Caco-2 (cell line): Measurements from ENCODE around the gene IL1RAPL1. TPM values are rescaled to one million over a fixed set of nuclear protein-coding genes. Genes with fewer than 3 reads are reported as not detected.

Source experiments
- BruUV-seq: library from RNA; stranded (reverse); fragments of 400-500 nt; replicated peaks from 2 replicates; lab custom pipeline; 2021; lab: Mats Ljungman, UMichigan
- CTCF ChIA-PET: fragments of 300-600 bp; sonication (Branson Sonifier 250); formaldehyde crosslinking; loops from one replicate; lab custom pipeline; 2022; ENCODE audit warnings: antibody characterized with exemption; lab: Charles Lee
- POLR2A ChIA-PET: fragments of 300-600 bp; sonication (Branson Sonifier 250); formaldehyde crosslinking; loops from one replicate; lab custom pipeline; 2022; ENCODE audit warnings: antibody characterized with exemption; lab: Charles Lee
- DNase-seq, 2 experiments: peaks; one replicate each; pipeline versions ENCODE4 v3.0.0 to v3.0.0-alpha.2; 2020 to 2022
- H3K27me3 ChIP-seq: replicated peaks from 2 replicates; pipeline ENCODE4 v1.6.0; 2011; ENCODE audit warnings: low read length; ENCODE audit not compliant: control insufficient read depth, insufficient read depth
- H3K36me3 ChIP-seq: 2 replicates; pipeline ENCODE4 v1.5.1; 2011; ENCODE audit warnings: low read length; ENCODE audit not compliant: control insufficient read depth, insufficient read depth
- H3K4me1 ChIP-seq: fragments of 250-450 bp; sonication (Bioruptor Pico); 2 replicates; pipeline ENCODE4 v1.5.1; 2020; ENCODE audit warnings: mild to moderate bottlenecking
- H3K4me3 ChIP-seq: 2 replicates; pipeline ENCODE4 v1.5.1; 2011; ENCODE audit warnings: low read depth, mild to moderate bottlenecking, control low read depth, low read length
- H3K9me3 ChIP-seq: fragments of 250-450 bp; sonication (Bioruptor Pico); 2 replicates; pipeline ENCODE4 v1.5.1; 2020; ENCODE audit warnings: mild to moderate bottlenecking, moderate library complexity
- H3K27ac Mint-ChIP-seq: one replicate; pipeline ENCODE4 v1.8.0; 2022; ENCODE audit warnings: mixed read lengths; ENCODE audit not compliant: unreplicated experiment
- H3K27me3 Mint-ChIP-seq: one replicate; pipeline ENCODE4 v1.8.0; 2022; ENCODE audit warnings: mixed read lengths; ENCODE audit not compliant: insufficient read depth, unreplicated experiment
- H3K36me3 Mint-ChIP-seq: one replicate; pipeline ENCODE4 v1.8.0; 2022; ENCODE audit warnings: mild to moderate bottlenecking, mixed read lengths; ENCODE audit not compliant: insufficient read depth, unreplicated experiment
- H3K4me1 Mint-ChIP-seq: one replicate; pipeline ENCODE4 v1.8.0; 2022; ENCODE audit warnings: low read depth, mixed read lengths; ENCODE audit not compliant: unreplicated experiment
- H3K4me3 Mint-ChIP-seq: one replicate; pipeline ENCODE4 v1.8.0; 2022; ENCODE audit warnings: mild to moderate bottlenecking, moderate library complexity, mixed read lengths; ENCODE audit not compliant: unreplicated experiment
- H3K9me3 Mint-ChIP-seq: one replicate; pipeline ENCODE4 v1.8.0; 2022; ENCODE audit warnings: mixed read lengths; ENCODE audit not compliant: unreplicated experiment
- CTCF ChIP-seq, 2 experiments: fragments of 200-600 bp in 1 of 2; IDR thresholded peaks; 1 replicate in 1 of 2; 2 replicates in 1 of 2; pipeline versions ENCODE4 v1.5.1 to v1.8.0; 2011 to 2022; ENCODE audit warnings: antibody characterized with exemption in 1 of 2, control low read depth in 1 of 2, inconsistent platforms in 1 of 2, low read depth in 1 of 2, low read length in 1 of 2, mild to moderate bottlenecking in 1 of 2, moderate library complexity in 1 of 2; ENCODE audit not compliant: insufficient read depth in 1 of 2, severe bottlenecking in 1 of 2, unreplicated experiment in 1 of 2
- intact Hi-C: fragments of 100-400 bp; cut with micrococcal nuclease; formaldehyde crosslinking; loops from one replicate; pipeline ENCODE4 v1.10.0; 2022; ENCODE audit not compliant: unreplicated experiment
- total RNA-seq: library from RNA; stranded (reverse); gene quantifications from 2 replicates; pipeline ENCODE4 v1.2.3, GENCODE V29; 2022

The IL1RAPL1 gene
- total RNA-seq, 1 experiment from 2014 or later = not detected

- CTCF ChIA-PET = no interaction called here
Measured at GRCh38 chrX:28910487-28910886, 323.2 kb downstream of the IL1RAPL1 start.

GRCh38 chrX:28920153-28920943 lies 333.1 kb downstream of the IL1RAPL1 start:
- H3K27ac Mint-ChIP-seq = no peak overlapping the region
- Histone ChIP-seq H3K9me3 (no peaks in the 10 kb centered on the region), H3K27me3 (no peaks in the 10 kb centered on the region), H3K4me3 (no peak overlapping the region), H3K36me3 (no peaks in the 10 kb centered on the region), H3K4me1 (no peaks in the 10 kb centered on the region)
- ChIA-PET POLR2A (no interaction called here), CTCF (interaction anchor here (0.7 kb wide), 1 partner anchor 1650 kb away, joined by 3 read pairs; no protein-coding TSS in a partner anchor)
- no peaks in the 10 kb centered on the region for H3K4me1 Mint-ChIP-seq
- H3K27me3 Mint-ChIP-seq = no peaks in the 10 kb centered on the region
- H3K9me3 Mint-ChIP-seq = no peaks in the 10 kb centered on the region
- H3K36me3 Mint-ChIP-seq = no peaks in the 10 kb centered on the region
- no peak overlapping the region for H3K4me3 Mint-ChIP-seq
- DNase-seq = no peak
- intact Hi-C loops = no loop called here
- no TSS peak for BruUV-seq
- no peak for TF ChIP-seq CTCF (IDR thresholded peaks at IDR 0.05; ENCODE audit: insufficient read depth in 1 of 2, low read depth in 1 of 2, low read length in 1 of 2, severe bottlenecking in 1 of 2, unreplicated experiment in 1 of 2)

More at GRCh38 chrX:28910487-28910886, 323.2 kb downstream of the IL1RAPL1 start:
- H3K4me1 ChIP-seq = no peaks in the 10 kb centered on the region
- no TSS peak for BruUV-seq
- no peaks in the 10 kb centered on the region for H3K9me3 ChIP-seq
- Mint-ChIP-seq H3K4me1 (no peaks in the 10 kb centered on the region), H3K9me3 (no peaks in the 10 kb centered on the region), H3K36me3 (no peaks in the 10 kb centered on the region), H3K27ac (no peak overlapping the region), H3K4me3 (no peak overlapping the region), H3K27me3 (no peaks in the 10 kb centered on the region)
- no peaks in the 10 kb centered on the region for H3K27me3 ChIP-seq
- POLR2A ChIA-PET = no interaction called here
- intact Hi-C loops = no loop called here
- no peak overlapping the region for H3K4me3 ChIP-seq
- no peak for DNase-seq
- no peak for TF ChIP-seq CTCF (IDR thresholded peaks at IDR 0.05; ENCODE audit: insufficient read depth in 1 of 2, low read depth in 1 of 2, low read length in 1 of 2, severe bottlenecking in 1 of 2, unreplicated experiment in 1 of 2)
- no peaks in the 10 kb centered on the region for H3K36me3 ChIP-seq

GRCh38 chrX:28922106-28922505 lies 334.9 kb downstream of the IL1RAPL1 start:
- Mint-ChIP-seq H3K27me3 (no peaks in the 10 kb centered on the region), H3K4me1 (no peaks in the 10 kb centered on the region)
- H3K27me3 ChIP-seq = no peaks in the 10 kb centered on the region

More at GRCh38 chrX:28922106-28922505, 334.9 kb downstream of the IL1RAPL1 start:
- CTCF ChIA-PET = no interaction called here
- intact Hi-C loops = no loop called here
- Mint-ChIP-seq H3K36me3 (no peaks in the 10 kb centered on the region), H3K9me3 (no peaks in the 10 kb centered on the region), H3K4me3 (no peak overlapping the region), H3K27ac (no peak overlapping the region)
- Histone ChIP-seq H3K36me3 (no peaks in the 10 kb centered on the region), H3K4me3 (no peak overlapping the region), H3K9me3 (no peaks in the 10 kb centered on the region), H3K4me1 (no peaks in the 10 kb centered on the region)
- no TSS peak for BruUV-seq
- no peak for TF ChIP-seq CTCF (IDR thresholded peaks at IDR 0.05; ENCODE audit: insufficient read depth in 1 of 2, low read depth in 1 of 2, low read length in 1 of 2, severe bottlenecking in 1 of 2, unreplicated experiment in 1 of 2)
- POLR2A ChIA-PET = no interaction called here
- DNase-seq = no peak
